Esophagus squamous epithelium (tissue), 5 donors: ENCODE results near the gene DAB2IP. TPM values are rescaled to one million over a fixed set of nuclear protein-coding genes. Genes with fewer than 3 reads are reported as not detected.

Source experiments
- DNase-seq: peaks from one replicate; lab custom pipeline; 2025; lab: John Stamatoyannopoulos, UW
- H3K27ac ChIP-seq, 4 donors: fragments of 200-600 bp; sonication (generic); one replicate each; pipeline ENCODE4 v1.5.1; 2016 to 2019; ENCODE audit warnings: mild to moderate bottlenecking in 1 of 4
- H3K27me3 ChIP-seq, 4 donors: fragments of 200-600 bp; sonication (generic); 1 replicate in 3 of 4; 2 replicates in 1 of 4; pipeline versions ENCODE4 v1.5.1 to v1.6.0; 2017 to 2021; ENCODE audit warnings: antibody characterized with exemption in 1 of 4
- H3K36me3 ChIP-seq, 3 donors: fragments of 200-600 bp; sonication (generic); one replicate each; pipeline ENCODE4 v1.5.1; 2016 to 2019
- H3K4me1 ChIP-seq, 3 donors: fragments of 200-600 bp; sonication (generic); one replicate each; pipeline ENCODE4 v1.5.1; 2017 to 2019
- H3K4me3 ChIP-seq, 4 donors: fragments of 200-600 bp; sonication (generic); 1 replicate in 3 of 4; 2 replicates in 1 of 4; pipeline ENCODE4 v1.5.1; 2016 to 2019; ENCODE audit warnings: mild to moderate bottlenecking in 2 of 4, moderate library complexity in 1 of 4
- H3K9me3 ChIP-seq, 3 donors: fragments of 200-600 bp; sonication (generic); one replicate each; pipeline ENCODE4 v1.5.1; 2016 to 2019
- CTCF ChIP-seq, 6 experiments: fragments of 450-650 bp in 4 of 6; fragments of 200-600 bp in 2 of 6; sonication (generic) in 2 of 6; IDR thresholded peaks; one replicate each; pipeline ENCODE4 v1.5.1; 2016 to 2019; ENCODE audit warnings: antibody characterized with exemption in 6 of 6, mild to moderate bottlenecking in 4 of 6, moderate library complexity in 4 of 6
- POLR2A ChIP-seq, 4 donors: fragments of 450-650 bp; IDR thresholded peaks; one replicate each; pipeline ENCODE4 v1.6.1; 2017; ENCODE audit warnings: antibody characterized with exemption in 4 of 4, mild to moderate bottlenecking in 4 of 4, moderate library complexity in 3 of 4
- WGBS, 2 donors: methylation state at CpG; one replicate each; pipeline ENCODE4 v1.1.5; 2018; 5-methylcytosine and 5-hydroxymethylcytosine counted together
- intact Hi-C: fragments of 100-400 bp; cut with DNase I; formaldehyde crosslinking; loops from one replicate; pipeline ENCODE4 v1.15.0; 2022
- total RNA-seq, 4 donors: library from RNA; depleted of rRNA; stranded (reverse); fragments of >200 nt; gene quantifications; one replicate each; pipeline ENCODE4 v1.1.0, GENCODE V29; 2016
- donor health status: DM: yes; HTN: yes; CAD: no.

DAB2IP gene
- total RNA-seq, 4 donors from 2014 or later: 28.3 to 48.8 (median 38.1) TPM

- Histone ChIP-seq H3K4me1 (peaks cover 0 to 14% (median 2%) of the 10 kb centered on the region in 3 donors), H3K9me3 (no peaks in the 10 kb centered on the region), H3K4me3 (no peak overlapping the region), H3K27ac (no peak overlapping the region), H3K36me3 (peaks cover 0 to 31% (median 13%) of the 10 kb centered on the region in 3 donors), H3K27me3 (no peaks in the 10 kb centered on the region)
- intact Hi-C loops: loop anchor here (5.0 to 10.0 kb wide), 2 partner anchors 128 to 185 kb away; no protein-coding TSS in a partner anchor
- 88 to 90% methylated on average over 4 to 6 of the region's 7 CpGs for WGBS, 2 donors
- TF ChIP-seq POLR2A (IDR thresholded peaks at IDR 0.05) (no peak), CTCF (IDR thresholded peaks at IDR 0.05) (no peak)
- DNase-seq: no peak
Measured at GRCh38 chr9:121679901-121680635, 28.6 kb downstream of the DAB2IP start.

DNA sequence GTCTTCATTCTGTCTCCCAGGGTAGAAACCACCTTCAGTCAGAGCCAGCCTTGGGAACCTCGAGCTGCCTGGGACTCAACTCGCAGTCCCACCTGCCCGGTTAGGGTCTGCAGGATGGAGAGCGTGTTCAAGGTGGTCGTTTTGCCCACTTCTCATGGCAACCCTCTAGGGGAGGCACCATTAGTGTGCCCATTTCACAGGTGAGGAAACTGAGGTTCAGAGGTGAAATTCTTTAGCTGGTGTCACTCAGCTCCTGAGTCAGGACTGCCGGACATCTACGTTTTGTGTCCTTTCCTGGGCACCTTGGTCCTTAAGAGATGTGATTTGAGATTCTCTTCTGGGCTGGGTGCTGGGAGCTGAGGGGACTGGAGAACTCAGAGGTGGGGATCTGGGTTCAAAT lies 30.0 kb downstream of the DAB2IP start:
- H3K4me3 ChIP-seq: no peak overlapping the region
- TF ChIP-seq POLR2A (IDR thresholded peaks at IDR 0.05) (no peak), CTCF (IDR thresholded peaks at IDR 0.05) (no peak)
- peaks cover 0 to 31% (median 13%) of the 10 kb centered on the region in 3 donors for H3K36me3 ChIP-seq
- WGBS, 2 donors: 82 to 85% methylated on average over 7 of the region's 7 CpGs
- H3K27ac ChIP-seq: no peak overlapping the region
- H3K9me3 ChIP-seq: no peaks in the 10 kb centered on the region
- H3K27me3 ChIP-seq: no peaks in the 10 kb centered on the region
- intact Hi-C loops: loop anchor here (5.0 to 10.0 kb wide), 2 partner anchors 129 to 183 kb away; no protein-coding TSS in a partner anchor
- peaks cover 0 to 1% (median 0%) of the 10 kb centered on the region in 3 donors for H3K4me1 ChIP-seq
- no peak for DNase-seq

DNA sequence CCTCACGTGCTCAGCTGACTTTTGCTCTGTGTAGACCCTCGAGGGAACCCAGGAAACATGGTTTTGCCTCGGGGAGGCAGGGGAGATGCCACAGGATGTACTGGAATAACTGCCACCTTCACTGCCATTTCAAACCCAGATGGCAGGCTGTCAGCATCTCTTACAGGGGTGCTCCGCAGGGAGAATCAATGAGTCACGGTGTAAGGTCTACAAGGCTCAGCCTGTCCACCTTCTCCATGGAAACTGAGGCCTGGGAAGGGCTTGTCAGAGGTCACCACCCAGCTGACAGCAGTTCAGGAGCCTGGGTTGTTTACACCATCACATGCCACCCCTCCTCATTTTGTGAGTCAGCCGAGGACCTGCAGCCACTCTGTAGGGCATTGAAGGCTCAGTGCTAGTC lies 30.8 kb downstream of the DAB2IP start:
- H3K4me1 ChIP-seq: peaks cover 0 to 9% (median 0%) of the 10 kb centered on the region in 3 donors
- H3K27me3 ChIP-seq: no peaks in the 10 kb centered on the region
- peaks cover 0 to 31% (median 13%) of the 10 kb centered on the region in 3 donors for H3K36me3 ChIP-seq
- intact Hi-C loops: loop anchor here (5.0 to 10.0 kb wide), 2 partner anchors 130 to 183 kb away; no protein-coding TSS in a partner anchor
- no peak for TF ChIP-seq CTCF (IDR thresholded peaks at IDR 0.05)
- TF ChIP-seq POLR2A (IDR thresholded peaks at IDR 0.05): no peak
- WGBS, 2 donors: 23 to 56% methylated on average over 3 to 4 of the region's 6 CpGs
- H3K9me3 ChIP-seq: no peaks in the 10 kb centered on the region
- no peak overlapping the region for H3K27ac ChIP-seq
- DNase-seq: no peak
- no peak overlapping the region for H3K4me3 ChIP-seq

DNA sequence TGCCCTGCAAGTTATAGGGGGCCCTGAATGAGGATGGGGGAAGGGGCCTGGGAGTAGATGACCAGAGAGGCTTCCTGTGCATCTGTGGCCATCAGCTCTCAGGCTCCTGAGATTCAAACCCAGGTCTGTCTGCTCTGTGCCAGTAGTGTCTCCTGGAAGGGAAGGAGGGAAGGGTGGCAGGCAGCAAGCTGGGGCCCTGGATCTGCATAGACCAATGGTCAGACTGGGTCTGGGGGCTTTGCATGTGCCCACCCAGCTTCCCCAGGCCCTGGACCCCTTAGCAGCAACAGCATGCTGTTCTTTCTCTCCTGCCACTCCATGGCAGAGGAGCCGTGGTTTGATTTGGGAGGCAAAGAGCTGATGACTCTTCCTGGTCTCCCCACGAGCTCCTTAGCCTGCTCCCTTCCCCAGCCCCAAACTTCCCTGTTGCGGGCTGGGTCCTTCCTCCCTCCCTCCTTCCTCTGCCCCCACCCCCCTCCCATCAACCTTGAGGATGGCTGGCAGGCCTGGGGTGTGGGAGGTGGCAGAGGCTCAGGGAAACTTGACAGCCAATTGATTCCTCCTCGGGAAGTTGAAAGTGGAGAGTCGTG lies 31.6 kb downstream of the DAB2IP start:
- no peak for DNase-seq
- 57% methylated on average over 4 of the region's 5 CpGs; no CpG with 5 or more reads in 1 of the 2 donors for WGBS, 2 donors
- intact Hi-C loops: loop anchor here (5.0 to 10.0 kb wide), 2 partner anchors 131 to 182 kb away; no protein-coding TSS in a partner anchor

More for the DNA sequence above, 31.6 kb downstream of the DAB2IP start:
- no peaks in the 10 kb centered on the region for H3K27me3 ChIP-seq
- no peak overlapping the region for H3K27ac ChIP-seq
- no peaks in the 10 kb centered on the region for H3K9me3 ChIP-seq
- TF ChIP-seq CTCF (IDR thresholded peaks at IDR 0.05): no peak
- no peak for TF ChIP-seq POLR2A (IDR thresholded peaks at IDR 0.05)
- peaks cover 0 to 31% (median 13%) of the 10 kb centered on the region in 3 donors for H3K36me3 ChIP-seq
- peaks cover 0 to 10% (median 0%) of the 10 kb centered on the region in 3 donors for H3K4me1 ChIP-seq
- H3K4me3 ChIP-seq: no peak overlapping the region
